Upper lobe of right lung (tissue), 1 donor: ENCODE results near the gene ESYT2. TPM values are rescaled to one million over a fixed set of nuclear protein-coding genes. Genes with fewer than 3 reads are reported as not detected.

Source experiments
- ATAC-seq: fragments of 200-7000 bp; cut with Tn5 transposase; one replicate; pipeline ENCODE4 v1.9.1; 2020; ENCODE audit warnings: mild to moderate bottlenecking, moderate library complexity
- DNase-seq: peaks from one replicate; pipeline ENCODE4 v3.0.0-alpha.2; 2020
- H3K27ac ChIP-seq: fragments of 200-600 bp; one replicate; pipeline ENCODE4 v1.8.0; 2022
- H3K27me3 ChIP-seq: fragments of 200-600 bp; one replicate; pipeline ENCODE4 v1.8.0; 2022; ENCODE audit warnings: mild to moderate bottlenecking
- H3K36me3 ChIP-seq: fragments of 200-600 bp; one replicate; pipeline ENCODE4 v1.8.0; 2022
- H3K4me1 ChIP-seq: fragments of 200-600 bp; one replicate; pipeline ENCODE4 v1.8.0; 2022
- H3K4me3 ChIP-seq: fragments of 200-600 bp; one replicate; pipeline ENCODE4 v1.8.0; 2022; ENCODE audit warnings: mild to moderate bottlenecking
- H3K9me3 ChIP-seq: fragments of 200-600 bp; one replicate; pipeline ENCODE4 v1.8.0; 2022
- CTCF ChIP-seq: fragments of 200-600 bp; IDR thresholded peaks from one replicate; pipeline ENCODE4 v1.8.0; 2022; ENCODE audit warnings: antibody characterized with exemption
- intact Hi-C: fragments of 100-400 bp; cut with DNase I; formaldehyde crosslinking; loops from one replicate; pipeline ENCODE4 v1.11.0; 2022
- total RNA-seq: library from RNA; stranded (reverse); fragmentation: NEBNext Ultra II Directional; extraction: Animal tissue kit (Norgen Biotek cat#: 25700); gene quantifications from one replicate; pipeline ENCODE4 v1.2.1, GENCODE V29; 2021
- donor health status: DM: no; HTN: yes; CAD: no; lungs with severe emphysema.

Gene ESYT2
- total RNA-seq, 1 donor from 2014 or later: 63.1 TPM

DNA sequence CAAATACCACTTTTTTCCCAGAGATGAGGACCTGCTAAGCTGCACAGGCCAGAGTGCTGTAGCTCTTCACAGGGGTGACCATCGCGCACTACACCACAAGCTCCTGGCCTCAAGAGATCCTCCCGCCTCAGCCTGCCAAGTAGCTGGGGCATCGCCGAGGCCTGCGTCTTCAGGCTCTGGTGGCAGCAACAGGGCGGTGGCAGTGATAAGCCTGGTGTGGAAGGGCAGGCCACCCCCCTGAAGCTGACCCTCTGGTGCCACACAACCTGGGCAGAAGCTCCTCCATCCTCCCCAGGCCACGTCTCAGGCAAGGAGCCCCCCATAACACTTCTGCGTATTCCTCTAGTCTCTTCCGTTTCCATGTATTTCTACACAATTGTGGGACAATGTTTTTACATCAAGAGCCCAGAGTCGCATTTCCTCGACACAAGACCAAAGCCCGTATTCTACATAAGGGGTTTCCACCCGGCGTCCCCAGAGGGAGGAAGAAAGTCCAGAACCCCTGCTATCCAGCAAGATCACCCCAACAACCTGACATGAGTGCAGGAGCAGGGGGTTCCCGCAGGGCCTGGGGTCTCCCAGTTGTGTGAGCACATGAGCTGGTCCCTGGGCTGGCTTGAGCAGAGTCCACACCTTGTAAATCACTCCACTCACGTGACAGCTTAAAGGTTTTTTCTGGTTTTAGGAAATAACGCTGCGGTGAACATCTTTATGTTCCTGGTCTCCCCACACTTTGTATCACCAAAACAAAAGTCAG, 87.1 kb downstream of the ESYT2 start:
- H3K9me3 ChIP-seq: no peaks in the 10 kb centered on the region
- H3K36me3 ChIP-seq: peaks cover 86% of the 10 kb centered on the region
- TF ChIP-seq CTCF: no peak
- H3K27ac ChIP-seq: no peak overlapping the region
- intact Hi-C loops: no loop called here
- no peak for ATAC-seq
- H3K4me3 ChIP-seq: no peak overlapping the region
- no peaks in the 10 kb centered on the region for H3K27me3 ChIP-seq
- H3K4me1 ChIP-seq: peaks cover 2% of the 10 kb centered on the region
- DNase-seq: no peak

DNA sequence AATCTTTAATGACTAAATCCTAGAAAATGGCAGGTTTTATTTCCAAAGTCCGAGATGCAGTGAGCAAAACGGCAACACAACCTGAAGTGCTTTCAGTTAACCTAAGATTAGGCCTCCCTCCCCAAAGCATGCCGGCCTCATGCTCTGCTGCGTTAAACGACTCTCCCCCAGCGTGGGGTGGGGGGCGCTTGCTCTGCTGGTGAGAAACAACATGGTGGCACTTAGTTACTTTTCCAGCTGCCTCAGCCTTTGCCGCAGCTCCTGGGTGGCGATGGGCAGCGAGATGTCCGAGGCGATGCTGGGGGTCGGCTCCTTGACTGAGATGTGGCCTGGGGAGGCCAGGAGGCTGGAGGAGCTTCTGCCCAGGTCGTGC, 88.0 kb downstream of the ESYT2 start:
- Histone ChIP-seq H3K27ac (no peak overlapping the region), H3K36me3 (peaks cover 86% of the 10 kb centered on the region), H3K9me3 (no peaks in the 10 kb centered on the region), H3K4me1 (peaks cover 2% of the 10 kb centered on the region), H3K4me3 (no peak overlapping the region), H3K27me3 (no peaks in the 10 kb centered on the region)
- DNase-seq: no peak
- no peak for ATAC-seq
- no peak for TF ChIP-seq CTCF
- intact Hi-C loops: no loop called here

GRCh38 chr7:158740657-158741293, 88.5 kb downstream of the ESYT2 start:
- ATAC-seq: no peak
- Histone ChIP-seq H3K9me3 (no peaks in the 10 kb centered on the region), H3K4me3 (no peak overlapping the region), H3K36me3 (peaks cover 87% of the 10 kb centered on the region), H3K27ac (no peak overlapping the region), H3K4me1 (peaks cover 2% of the 10 kb centered on the region), H3K27me3 (no peaks in the 10 kb centered on the region)
- DNase-seq: no peak
- TF ChIP-seq CTCF: no peak
- intact Hi-C loops: no loop called here

DNA sequence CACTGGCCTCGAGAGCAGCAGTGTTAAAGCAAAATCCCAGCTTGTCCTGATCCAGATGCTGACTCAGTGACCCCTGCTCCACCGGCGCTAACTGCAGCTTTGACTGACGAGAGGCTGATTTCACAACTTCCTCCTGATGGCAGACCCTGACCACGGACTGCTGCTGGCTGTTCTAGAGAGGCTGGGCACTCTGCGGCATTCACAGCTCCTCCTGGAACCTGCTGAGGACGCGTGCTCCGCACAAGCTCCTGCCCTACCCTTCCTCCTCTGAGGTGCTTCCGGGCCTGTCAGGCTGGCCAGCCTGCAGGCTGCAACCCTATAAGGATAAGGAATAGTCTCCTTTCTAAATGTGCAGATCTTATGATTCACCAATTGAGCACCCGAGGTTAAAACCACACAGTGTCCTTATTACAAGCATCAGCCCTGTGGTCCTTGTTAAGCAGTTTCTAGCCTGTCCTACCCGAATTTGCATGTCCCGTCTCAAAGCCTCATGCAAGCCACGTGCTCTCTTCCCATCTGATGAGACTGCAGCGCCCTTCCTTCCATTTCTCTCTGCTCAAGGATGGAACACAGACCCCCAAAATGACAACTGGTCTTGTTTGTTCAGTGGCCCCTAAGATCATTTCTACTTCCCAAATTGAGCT, 89.2 kb downstream of the ESYT2 start:
- TF ChIP-seq CTCF: no peak
- DNase-seq (no peak), ATAC-seq (peak; percentile 71)
- Histone ChIP-seq H3K27me3 (no peaks in the 10 kb centered on the region), H3K4me3 (no peak overlapping the region), H3K4me1 (peaks cover 2% of the 10 kb centered on the region), H3K36me3 (peaks cover 87% of the 10 kb centered on the region), H3K9me3 (no peaks in the 10 kb centered on the region), H3K27ac (no peak overlapping the region)
- intact Hi-C loops: no loop called here

GRCh38 chr7:158738841-158739240, 90.5 kb downstream of the ESYT2 start:
- Histone ChIP-seq H3K27ac (no peak overlapping the region), H3K27me3 (no peaks in the 10 kb centered on the region), H3K4me1 (peaks cover 2% of the 10 kb centered on the region), H3K36me3 (peaks cover 86% of the 10 kb centered on the region), H3K9me3 (no peaks in the 10 kb centered on the region), H3K4me3 (no peak overlapping the region)
- no peak for TF ChIP-seq CTCF
- DNase-seq: no peak
- ATAC-seq: no peak
- intact Hi-C loops: no loop called here
